H9 (cell line): ENCODE measurements around the gene HEATR3. TPM values are rescaled to one million over a fixed set of nuclear protein-coding genes. Genes with fewer than 3 reads are reported as not detected.

Experiments used
- DNase-seq: peaks from one replicate; pipeline ENCODE4 v3.0.0-alpha.2; 2017
- H2AFZ ChIP-seq: one replicate; pipeline ENCODE4 v1.6.1; 2013; ENCODE audit warnings: mild to moderate bottlenecking, low read length, control low read depth, moderate library complexity
- H2AK5ac ChIP-seq: 2 replicates; pipeline ENCODE4 v1.6.1; 2013; ENCODE audit warnings: low read length, control low read depth, mixed read lengths; ENCODE audit not compliant: insufficient read length
- H2BK120ac ChIP-seq: one replicate; pipeline ENCODE4 v1.6.1; 2013; ENCODE audit warnings: low read depth, mild to moderate bottlenecking, low read length, control low read depth, inconsistent platforms; ENCODE audit not compliant: poor library complexity, severe bottlenecking
- H2BK12ac ChIP-seq: 2 replicates; pipeline ENCODE4 v1.6.1; 2013; ENCODE audit warnings: low read length, control low read depth, mixed read lengths, low read depth; ENCODE audit not compliant: insufficient read length
- H2BK15ac ChIP-seq: 2 replicates; pipeline ENCODE4 v1.6.1; 2013; ENCODE audit warnings: low read depth, low read length, control low read depth
- H2BK20ac ChIP-seq: one replicate; pipeline ENCODE4 v1.6.1; 2013; ENCODE audit warnings: low read depth, mild to moderate bottlenecking, low read length, control low read depth, inconsistent platforms; ENCODE audit not compliant: poor library complexity, severe bottlenecking
- H2BK5ac ChIP-seq: 2 replicates; pipeline ENCODE4 v1.6.1; 2013; ENCODE audit warnings: low read length, control low read depth, mixed read lengths; ENCODE audit not compliant: insufficient read length
- H3K14ac ChIP-seq: 2 replicates; pipeline ENCODE4 v1.6.1; 2013; ENCODE audit warnings: low read length, control low read depth; ENCODE audit not compliant: insufficient read depth
- H3K18ac ChIP-seq: 2 replicates; pipeline ENCODE4 v1.6.1; 2013; ENCODE audit warnings: low read depth, mild to moderate bottlenecking, mixed read lengths, low read length, control low read depth; ENCODE audit not compliant: insufficient read length
- H3K23ac ChIP-seq: 2 replicates; pipeline ENCODE4 v1.6.1; 2013; ENCODE audit warnings: low read length, control low read depth, mixed read lengths, low read depth; ENCODE audit not compliant: insufficient read length
- H3K23me2 ChIP-seq: 2 replicates; pipeline ENCODE4 v1.6.1; 2013; ENCODE audit warnings: low read depth, mild to moderate bottlenecking, mixed read lengths, low read length, control low read depth; ENCODE audit not compliant: insufficient read length, poor library complexity, severe bottlenecking
- H3K27ac ChIP-seq: 2 replicates; pipeline ENCODE4 v1.5.1; 2013; ENCODE audit warnings: low read length, control low read depth, mixed read lengths, low read depth; ENCODE audit not compliant: insufficient read length
- H3K27me3 ChIP-seq: 2 replicates; pipeline ENCODE4 v1.6.1; 2013; ENCODE audit warnings: low read length, control low read depth, inconsistent platforms; ENCODE audit not compliant: insufficient read depth
- H3K4ac ChIP-seq: 2 replicates; pipeline ENCODE4 v1.6.1; 2013; ENCODE audit warnings: low read depth, mild to moderate bottlenecking, control low read depth, inconsistent platforms, low read length, moderate library complexity
- H3K4me1 ChIP-seq: 2 replicates; pipeline ENCODE4 v1.6.1; 2013; ENCODE audit warnings: low read length, control low read depth, inconsistent platforms; ENCODE audit not compliant: insufficient read depth
- H3K4me2 ChIP-seq: 2 replicates; pipeline ENCODE4 v1.6.1; 2013; ENCODE audit warnings: low read length, control low read depth, mixed read lengths; ENCODE audit not compliant: insufficient read length, insufficient read depth
- H3K56ac ChIP-seq: 2 replicates; pipeline ENCODE4 v1.6.1; 2013; ENCODE audit warnings: low read depth, mild to moderate bottlenecking, mixed read lengths, low read length, control low read depth; ENCODE audit not compliant: insufficient read length
- H3K79me1 ChIP-seq: 2 replicates; pipeline ENCODE4 v1.6.1; 2013; ENCODE audit warnings: low read depth, mild to moderate bottlenecking, moderate library complexity, low read length, control low read depth, inconsistent platforms; ENCODE audit not compliant: insufficient read depth, poor library complexity, severe bottlenecking
- H3K79me2 ChIP-seq: 2 replicates; pipeline ENCODE4 v1.6.1; 2013; ENCODE audit warnings: low read length, control low read depth, inconsistent platforms; ENCODE audit not compliant: insufficient read depth
- H3K9ac ChIP-seq: 2 replicates; pipeline ENCODE4 v1.6.1; 2013; ENCODE audit warnings: low read length, control low read depth, mixed read lengths; ENCODE audit not compliant: insufficient read length; ENCODE audit errors: extremely low read depth
- H3K9me3 ChIP-seq: one replicate; pipeline ENCODE4 v1.6.1; 2013; ENCODE audit warnings: low read depth, low read length, inconsistent platforms; ENCODE audit not compliant: control insufficient read depth
- H3T11ph ChIP-seq: one replicate; pipeline ENCODE4 v1.6.1; 2013; ENCODE audit warnings: mild to moderate bottlenecking, low read length, control low read depth, inconsistent platforms
- H4K20me1 ChIP-seq: one replicate; pipeline ENCODE4 v1.6.1; 2013; ENCODE audit not compliant: control insufficient read depth, insufficient read length, insufficient read depth
- H4K5ac ChIP-seq: 2 replicates; pipeline ENCODE4 v1.6.1; 2013; ENCODE audit warnings: low read depth, mild to moderate bottlenecking, mixed read lengths, low read length, control low read depth; ENCODE audit not compliant: insufficient read length
- H4K8ac ChIP-seq: replicated peaks from 2 replicates; pipeline ENCODE4 v1.6.1; 2013; ENCODE audit warnings: low read length, control low read depth, mixed read lengths, low read depth; ENCODE audit not compliant: insufficient read length
- H4K91ac ChIP-seq: 2 replicates; pipeline ENCODE4 v1.6.1; 2013; ENCODE audit warnings: low read depth, mild to moderate bottlenecking, moderate library complexity, mixed read lengths, low read length, control low read depth; ENCODE audit not compliant: insufficient read length
- H3K27ac Mint-ChIP-seq, 3 experiments: 2 replicates in 2 of 3; 3 replicates in 1 of 3; pipeline ENCODE4 v1.8.0; 2020 to 2021; ENCODE audit warnings: mixed read lengths in 3 of 3, mild to moderate bottlenecking in 1 of 3, moderate library complexity in 1 of 3
- H3K27me3 Mint-ChIP-seq: 2 replicates; pipeline ENCODE4 v1.8.0; 2021; ENCODE audit warnings: low read depth, mild to moderate bottlenecking, moderate library complexity, mixed read lengths
- H3K36me3 Mint-ChIP-seq, 3 experiments: 2 replicates in 2 of 3; 3 replicates in 1 of 3; pipeline ENCODE4 v1.8.0; 2020 to 2021; ENCODE audit warnings: low read depth in 3 of 3, mixed read lengths in 3 of 3; ENCODE audit not compliant: insufficient read depth in 1 of 3
- H3K4me1 Mint-ChIP-seq, 2 experiments: 2 replicates each; pipeline ENCODE4 v1.8.0; 2020; ENCODE audit warnings: mixed read lengths in 2 of 2
- H3K4me3 Mint-ChIP-seq, 2 experiments: 2 replicates in 1 of 2; 3 replicates in 1 of 2; pipeline ENCODE4 v1.8.0; 2020 to 2021; ENCODE audit warnings: mild to moderate bottlenecking in 2 of 2, mixed read lengths in 2 of 2, moderate library complexity in 1 of 2
- H3K9me3 Mint-ChIP-seq, 2 experiments: 2 replicates in 1 of 2; 3 replicates in 1 of 2; pipeline ENCODE4 v1.8.0; 2020; ENCODE audit warnings: mild to moderate bottlenecking in 2 of 2, mixed read lengths in 2 of 2, moderate library complexity in 1 of 2
- WGBS: extraction: QIAGEN DNeasy Blood & Tissue Kit; methylation state at CpG from one replicate; pipeline ENCODE4 v1.1.7; 2013; ENCODE audit warnings: missing lambda C conversion rate, low lambda C conversion rate, mixed read lengths; ENCODE audit not compliant: insufficient read length; ENCODE audit errors: extremely low coverage; 5-methylcytosine and 5-hydroxymethylcytosine counted together
- total RNA-seq: library from RNA; stranded (reverse); gene quantifications from 2 replicates; pipeline ENCODE4 v1.2.1, GENCODE V29; 2021
- TF ChIP-seq, protein P1 (sequence below): fragments of 200-600 bp; sonication (generic); conservative IDR thresholded peaks from 3 replicates; pipeline ENCODE4 v1.8.0; 2021; ENCODE audit warnings: antibody characterized with exemption, mild to moderate bottlenecking

Gene HEATR3
- total RNA-seq, 1 experiment from 2014 or later: 26.5 TPM

DNA sequence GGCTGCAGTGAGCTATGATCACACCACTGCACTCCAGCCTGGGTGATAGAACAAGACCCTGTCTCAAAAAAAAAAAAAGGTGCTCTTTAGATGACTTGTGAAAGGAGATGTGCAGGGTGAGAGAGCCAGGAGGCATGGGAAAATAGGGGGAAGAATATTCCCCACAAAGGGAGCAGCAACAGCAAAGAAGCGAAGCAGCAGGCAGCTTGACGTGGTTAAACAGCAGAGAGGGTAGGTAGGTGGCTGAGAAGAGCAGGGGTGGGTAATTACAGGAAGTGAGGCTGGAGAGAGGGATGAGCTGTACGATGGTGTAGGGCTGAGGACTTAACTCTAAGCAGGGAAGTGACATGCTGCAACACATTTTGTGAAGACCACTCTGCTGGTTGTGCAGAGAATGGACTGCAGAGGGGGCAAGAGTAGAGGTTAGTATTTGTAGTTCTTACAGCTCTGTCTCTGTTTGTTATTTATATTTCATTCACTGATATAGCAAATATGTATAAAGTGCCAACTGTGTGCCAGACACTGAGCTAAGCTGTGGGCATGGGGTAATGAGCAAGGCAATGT lies 1.6 kb downstream of the HEATR3 start:
- Histone ChIP-seq H3K27ac (no peak overlapping the region), H2AFZ (no peak overlapping the region), H2BK5ac (no peak overlapping the region), H4K5ac (no peak overlapping the region), H3K9me3 (no peaks in the 10 kb centered on the region), H2BK120ac (no peak overlapping the region), H2BK12ac (no peak overlapping the region), H2BK20ac (no peak overlapping the region), H4K8ac (no peak overlapping the region), H3T11ph (no peak overlapping the region), H3K14ac (no peak overlapping the region), H4K20me1 (no peaks in the 10 kb centered on the region), H3K79me1 (peaks cover 9% of the 10 kb centered on the region), H3K9ac (no peak overlapping the region), H3K23ac (no peak overlapping the region), H2AK5ac (no peak overlapping the region), H3K23me2 (peaks cover 10% of the 10 kb centered on the region), H2BK15ac (no peak overlapping the region), H4K91ac (no peak overlapping the region), H3K4me1 (no peaks in the 10 kb centered on the region), H3K18ac (no peak overlapping the region), H3K4ac (no peak overlapping the region), H3K27me3 (no peaks in the 10 kb centered on the region), H3K56ac (no peak overlapping the region), H3K4me2 (peak overlapping the region; percentile 91), H3K79me2 (0 out of 2 replicates have a peak, but pooled peaks cover 2% of the 10 kb centered on the region)
- no peak for DNase-seq
- Mint-ChIP-seq H3K36me3 (peaks cover 6 to 23% (median 16%) of the 10 kb centered on the region in 3 experiments; a peak in 5 of 7 replicates), H3K27ac (peak overlapping the region; percentile 30 to 83 (median 45); a peak in 5 of 7 replicates), H3K4me3 (peak overlapping the region; percentile 81 to 91), H3K4me1 (peaks cover 18 to 24% of the 10 kb centered on the region in 2 experiments), H3K9me3 (no peaks in the 10 kb centered on the region; a peak in 2 of 5 replicates), H3K27me3 (no peaks in the 10 kb centered on the region; the same call in 1 of the 2 replicates)
- TF ChIP-seq, protein P1, sequence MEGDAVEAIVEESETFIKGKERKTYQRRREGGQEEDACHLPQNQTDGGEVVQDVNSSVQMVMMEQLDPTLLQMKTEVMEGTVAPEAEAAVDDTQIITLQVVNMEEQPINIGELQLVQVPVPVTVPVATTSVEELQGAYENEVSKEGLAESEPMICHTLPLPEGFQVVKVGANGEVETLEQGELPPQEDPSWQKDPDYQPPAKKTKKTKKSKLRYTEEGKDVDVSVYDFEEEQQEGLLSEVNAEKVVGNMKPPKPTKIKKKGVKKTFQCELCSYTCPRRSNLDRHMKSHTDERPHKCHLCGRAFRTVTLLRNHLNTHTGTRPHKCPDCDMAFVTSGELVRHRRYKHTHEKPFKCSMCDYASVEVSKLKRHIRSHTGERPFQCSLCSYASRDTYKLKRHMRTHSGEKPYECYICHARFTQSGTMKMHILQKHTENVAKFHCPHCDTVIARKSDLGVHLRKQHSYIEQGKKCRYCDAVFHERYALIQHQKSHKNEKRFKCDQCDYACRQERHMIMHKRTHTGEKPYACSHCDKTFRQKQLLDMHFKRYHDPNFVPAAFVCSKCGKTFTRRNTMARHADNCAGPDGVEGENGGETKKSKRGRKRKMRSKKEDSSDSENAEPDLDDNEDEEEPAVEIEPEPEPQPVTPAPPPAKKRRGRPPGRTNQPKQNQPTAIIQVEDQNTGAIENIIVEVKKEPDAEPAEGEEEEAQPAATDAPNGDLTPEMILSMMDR: peak; percentile 58
- WGBS: no CpG with 5 or more reads among the region's 3 CpGs
